Activated T-cell treated with anti-CD3 and anti-CD28 coated beads, Interleukin-2, amount 50 U/mL, for 4 hours (primary cell): ENCODE measurements around the gene PRKCSH. TPM values are rescaled to one million over a fixed set of nuclear protein-coding genes. Genes with fewer than 3 reads are reported as not detected.
"Not testable (repeated sequence)": the region's sequence is repeated elsewhere in the genome, so short reads cannot be mapped to it uniquely, and the experiment has no call there.

Experiments
- ATAC-seq, 2 donors: fragments of 200-7000 bp; cut with Tn5 transposase; one replicate each; pipeline ENCODE4 v1.10.0; 2021
- DNase-seq: peaks from one replicate; pipeline ENCODE4 v3.0.0-alpha.2; 2020
- H3K27me3 Mint-ChIP-seq: one replicate; pipeline ENCODE4 v1.8.0; 2021; ENCODE audit warnings: low read depth, mixed read lengths
- H3K36me3 Mint-ChIP-seq: one replicate; pipeline ENCODE4 v1.8.0; 2022; ENCODE audit warnings: mixed read lengths; ENCODE audit not compliant: insufficient read depth
- H3K4me1 Mint-ChIP-seq: one replicate; pipeline ENCODE4 v1.8.0; 2021; ENCODE audit warnings: low read depth, mixed read lengths
- H3K4me3 Mint-ChIP-seq: one replicate; pipeline ENCODE4 v1.8.0; 2021; ENCODE audit warnings: mild to moderate bottlenecking, moderate library complexity, mixed read lengths
- H3K9me3 Mint-ChIP-seq: one replicate; pipeline ENCODE4 v1.8.0; 2021; ENCODE audit warnings: mixed read lengths
- total RNA-seq, 3 donors: library from RNA; stranded (reverse); gene quantifications; one replicate each; pipeline ENCODE4 v1.2.1, GENCODE V29; 2021

PRKCSH gene
- total RNA-seq, 3 donors from 2014 or later = 273 to 327 (median 319) TPM

- peaks cover 19% of the 10 kb centered on the region for H3K4me1 Mint-ChIP-seq
- H3K9me3 Mint-ChIP-seq = no peaks in the 10 kb centered on the region
- H3K27me3 Mint-ChIP-seq = peaks cover 27% of the 10 kb centered on the region
- no peak for DNase-seq
- H3K4me3 Mint-ChIP-seq = no peak overlapping the region
- ATAC-seq = no peak
- H3K36me3 Mint-ChIP-seq = no peaks in the 10 kb centered on the region
Measured at GRCh38 chr19:11426656-11427055, 8.8 kb upstream of the PRKCSH start.

GRCh38 chr19:11433526-11433925 is 1.9 kb upstream of the PRKCSH start:
- H3K36me3 Mint-ChIP-seq, ATAC-seq, H3K4me3 Mint-ChIP-seq, H3K9me3 Mint-ChIP-seq, DNase-seq, H3K27me3 Mint-ChIP-seq: not testable (repeated sequence)
- peaks cover 20% of the 10 kb centered on the region for H3K4me1 Mint-ChIP-seq

GRCh38 chr19:11434703-11435056 is 755 bp upstream of the PRKCSH start:
- peaks cover 2% of the 10 kb centered on the region for H3K27me3 Mint-ChIP-seq

GRCh38 chr19:11435833-11436313 is 438 bp downstream of the PRKCSH start:
- no peak for ATAC-seq
- Mint-ChIP-seq H3K4me3 (peak overlapping the region; percentile 100), H3K27me3 (no peaks in the 10 kb centered on the region), H3K4me1 (peaks cover 20% of the 10 kb centered on the region), H3K36me3 (peaks cover 12% of the 10 kb centered on the region), H3K9me3 (no peaks in the 10 kb centered on the region)
- DNase-seq = no peak

More at GRCh38 chr19:11434703-11435056, 755 bp upstream of the PRKCSH start:
- peaks cover 20% of the 10 kb centered on the region for H3K4me1 Mint-ChIP-seq
- ATAC-seq (peak; percentile 9 to 13), DNase-seq (no peak)
- H3K9me3 Mint-ChIP-seq = no peaks in the 10 kb centered on the region
- H3K4me3 Mint-ChIP-seq = peak overlapping the region; percentile 100
- peaks cover 8% of the 10 kb centered on the region for H3K36me3 Mint-ChIP-seq

GRCh38 chr19:11437955-11438354 is 2.5 kb downstream of the PRKCSH start:
- peak overlapping the region; percentile 100 for H3K4me3 Mint-ChIP-seq

GRCh38 chr19:11444059-11444458 is 8.6 kb downstream of the PRKCSH start:
- H3K27me3 Mint-ChIP-seq = no peaks in the 10 kb centered on the region
- H3K4me3 Mint-ChIP-seq = no peak overlapping the region
- no peaks in the 10 kb centered on the region for H3K9me3 Mint-ChIP-seq
- peaks cover 13% of the 10 kb centered on the region for H3K36me3 Mint-ChIP-seq
- ATAC-seq (no peak), DNase-seq (no peak)
- peaks cover 2% of the 10 kb centered on the region for H3K4me1 Mint-ChIP-seq

More at GRCh38 chr19:11437955-11438354, 2.5 kb downstream of the PRKCSH start:
- H3K36me3 Mint-ChIP-seq = peaks cover 21% of the 10 kb centered on the region
- ATAC-seq = no peak
- H3K9me3 Mint-ChIP-seq = no peaks in the 10 kb centered on the region
- H3K4me1 Mint-ChIP-seq = peaks cover 22% of the 10 kb centered on the region
- no peak for DNase-seq
- no peaks in the 10 kb centered on the region for H3K27me3 Mint-ChIP-seq

GRCh38 chr19:11445141-11445540 is 9.7 kb downstream of the PRKCSH start:
- Mint-ChIP-seq H3K4me3 (no peak overlapping the region), H3K9me3 (no peaks in the 10 kb centered on the region), H3K36me3 (peaks cover 13% of the 10 kb centered on the region), H3K4me1 (peaks cover 2% of the 10 kb centered on the region), H3K27me3 (no peaks in the 10 kb centered on the region)
- no peak for DNase-seq
- no peak for ATAC-seq

- H3K4me3 Mint-ChIP-seq = no peak overlapping the region
- ATAC-seq = no peak
- DNase-seq = no peak
- peaks cover 9% of the 10 kb centered on the region for H3K36me3 Mint-ChIP-seq
- H3K27me3 Mint-ChIP-seq = no peaks in the 10 kb centered on the region
- H3K4me1 Mint-ChIP-seq = peaks cover 2% of the 10 kb centered on the region
- H3K9me3 Mint-ChIP-seq = no peaks in the 10 kb centered on the region
Measured at GRCh38 chr19:11446271-11446651, 10.8 kb downstream of the PRKCSH start.

- H3K27me3 Mint-ChIP-seq = no peaks in the 10 kb centered on the region
- peaks cover 9% of the 10 kb centered on the region for H3K36me3 Mint-ChIP-seq
- peaks cover 2% of the 10 kb centered on the region for H3K4me1 Mint-ChIP-seq
Measured at GRCh38 chr19:11446652-11447301, 11.3 kb downstream of the PRKCSH start.

GRCh38 chr19:11447347-11448262 is 12.2 kb downstream of the PRKCSH start:
- Mint-ChIP-seq H3K27me3 (no peaks in the 10 kb centered on the region), H3K4me1 (no peaks in the 10 kb centered on the region), H3K4me3 (no peak overlapping the region), H3K36me3 (peaks cover 4% of the 10 kb centered on the region), H3K9me3 (no peaks in the 10 kb centered on the region)
- no peak for DNase-seq
- ATAC-seq = no peak

More at GRCh38 chr19:11446652-11447301, 11.3 kb downstream of the PRKCSH start:
- peak; percentile 53 to 75 for ATAC-seq
- H3K4me3 Mint-ChIP-seq = no peak overlapping the region
- no peaks in the 10 kb centered on the region for H3K9me3 Mint-ChIP-seq
- peak; percentile 44 for DNase-seq

- H3K4me3 Mint-ChIP-seq = no peak overlapping the region
- DNase-seq (no peak), ATAC-seq (no peak)
- H3K36me3 Mint-ChIP-seq = peaks cover 4% of the 10 kb centered on the region
- no peaks in the 10 kb centered on the region for H3K4me1 Mint-ChIP-seq
- H3K9me3 Mint-ChIP-seq = no peaks in the 10 kb centered on the region
- H3K27me3 Mint-ChIP-seq = no peaks in the 10 kb centered on the region
Measured at GRCh38 chr19:11448410-11448809, 13.0 kb downstream of the PRKCSH start.

- no peak for DNase-seq
- no peak for ATAC-seq
- Mint-ChIP-seq H3K4me1 (no peaks in the 10 kb centered on the region), H3K9me3 (no peaks in the 10 kb centered on the region), H3K36me3 (peaks cover 4% of the 10 kb centered on the region), H3K4me3 (no peak overlapping the region), H3K27me3 (no peaks in the 10 kb centered on the region)
Measured at GRCh38 chr19:11448923-11449554, 13.6 kb downstream of the PRKCSH start.

GRCh38 chr19:11450570-11451326 is 15.3 kb downstream of the PRKCSH start:
- ATAC-seq = no peak

More at GRCh38 chr19:11450570-11451326, 15.3 kb downstream of the PRKCSH start:
- Mint-ChIP-seq H3K4me3 (no peak overlapping the region), H3K36me3 (peaks cover 4% of the 10 kb centered on the region), H3K27me3 (no peaks in the 10 kb centered on the region), H3K9me3 (no peaks in the 10 kb centered on the region), H3K4me1 (no peaks in the 10 kb centered on the region)
- no peak for DNase-seq
